NB4 (cell line): Measurements from ENCODE around the gene PKM.

Experiments used
- DNase-seq: peaks from one replicate; pipeline ENCODE4 v3.0.0; 2010; ENCODE audit warnings: low read depth
- H3K4me3 ChIP-seq: one replicate; pipeline ENCODE4 v1.5.1; 2011; ENCODE audit warnings: mild to moderate bottlenecking, low read depth, low read length, moderate library complexity
- MYC ChIP-seq: IDR thresholded peaks from 2 replicates; pipeline ENCODE4 v1.6.1; 2011; ENCODE audit warnings: low read depth, low read length
- POLR2A ChIP-seq: IDR thresholded peaks from 2 replicates; pipeline ENCODE4 v1.6.1; 2011; ENCODE audit warnings: mild to moderate bottlenecking; ENCODE audit not compliant: insufficient read length; ENCODE audit errors: extremely low read depth
- TF ChIP-seq, protein P1 (sequence below): IDR thresholded peaks from 2 replicates; pipeline ENCODE4 v1.6.1; 2011; ENCODE audit warnings: low read depth, low read length
- TF ChIP-seq, protein P2 (sequence below): IDR thresholded peaks from one replicate; pipeline ENCODE4 v1.5.1; 2012; ENCODE audit warnings: low read depth, low read length

PKM gene

GRCh38 chr15:72193836-72194396, 37.1 kb downstream of the PKM start:
- TF ChIP-seq POLR2A (no peak), MYC (no peak)
- TF ChIP-seq, protein P1, sequence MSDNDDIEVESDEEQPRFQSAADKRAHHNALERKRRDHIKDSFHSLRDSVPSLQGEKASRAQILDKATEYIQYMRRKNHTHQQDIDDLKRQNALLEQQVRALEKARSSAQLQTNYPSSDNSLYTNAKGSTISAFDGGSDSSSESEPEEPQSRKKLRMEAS, result no peak
- TF ChIP-seq, protein P2, sequence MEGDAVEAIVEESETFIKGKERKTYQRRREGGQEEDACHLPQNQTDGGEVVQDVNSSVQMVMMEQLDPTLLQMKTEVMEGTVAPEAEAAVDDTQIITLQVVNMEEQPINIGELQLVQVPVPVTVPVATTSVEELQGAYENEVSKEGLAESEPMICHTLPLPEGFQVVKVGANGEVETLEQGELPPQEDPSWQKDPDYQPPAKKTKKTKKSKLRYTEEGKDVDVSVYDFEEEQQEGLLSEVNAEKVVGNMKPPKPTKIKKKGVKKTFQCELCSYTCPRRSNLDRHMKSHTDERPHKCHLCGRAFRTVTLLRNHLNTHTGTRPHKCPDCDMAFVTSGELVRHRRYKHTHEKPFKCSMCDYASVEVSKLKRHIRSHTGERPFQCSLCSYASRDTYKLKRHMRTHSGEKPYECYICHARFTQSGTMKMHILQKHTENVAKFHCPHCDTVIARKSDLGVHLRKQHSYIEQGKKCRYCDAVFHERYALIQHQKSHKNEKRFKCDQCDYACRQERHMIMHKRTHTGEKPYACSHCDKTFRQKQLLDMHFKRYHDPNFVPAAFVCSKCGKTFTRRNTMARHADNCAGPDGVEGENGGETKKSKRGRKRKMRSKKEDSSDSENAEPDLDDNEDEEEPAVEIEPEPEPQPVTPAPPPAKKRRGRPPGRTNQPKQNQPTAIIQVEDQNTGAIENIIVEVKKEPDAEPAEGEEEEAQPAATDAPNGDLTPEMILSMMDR, result no peak
- no peak for DNase-seq
- H3K4me3 ChIP-seq, result no peak overlapping the region

GRCh38 chr15:72192416-72192815, 38.6 kb downstream of the PKM start:
- TF ChIP-seq, protein P2, result no peak
- TF ChIP-seq, protein P1, result no peak
- TF ChIP-seq POLR2A, result no peak
- no peak overlapping the region for H3K4me3 ChIP-seq
- no peak for DNase-seq

- no peak for DNase-seq
- TF ChIP-seq, protein P1, result no peak
- TF ChIP-seq MYC (no peak), POLR2A (no peak)
- TF ChIP-seq, protein P2, result no peak
- no peak overlapping the region for H3K4me3 ChIP-seq
Measured at GRCh38 chr15:72189250-72189902, 41.6 kb downstream of the PKM start.

- TF ChIP-seq POLR2A, result no peak
- no peak for TF ChIP-seq MYC
- TF ChIP-seq, protein P1, result no peak
- TF ChIP-seq, protein P2, result no peak
- H3K4me3 ChIP-seq, result no peak overlapping the region
- no peak for DNase-seq
Measured at GRCh38 chr15:72184165-72184811, 46.7 kb downstream of the PKM start.

DNA sequence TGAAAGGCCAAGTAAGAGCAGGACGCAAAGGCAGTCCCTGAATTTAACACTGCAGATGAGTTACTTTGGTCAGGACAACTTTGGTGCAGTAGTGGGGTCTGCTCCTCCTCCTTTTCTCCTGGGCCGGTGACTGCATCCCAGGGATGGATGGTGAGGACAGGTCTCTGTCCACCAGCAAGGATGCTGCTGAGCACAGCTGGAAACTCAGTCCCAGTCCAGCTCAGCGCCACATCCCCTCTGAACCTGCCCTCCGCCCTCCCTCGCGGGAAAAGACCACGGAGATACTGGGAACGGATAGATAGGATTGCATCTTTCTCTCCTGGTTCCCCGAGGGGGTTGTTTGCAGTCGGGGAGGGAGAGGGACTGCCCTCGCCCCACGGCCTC, 47.2 kb downstream of the PKM start:
- TF ChIP-seq, protein P2, result no peak
- TF ChIP-seq, protein P1, result no peak
- no peak for TF ChIP-seq POLR2A
- no peak for TF ChIP-seq MYC
- no peak for DNase-seq
- no peak overlapping the region for H3K4me3 ChIP-seq
